RWPE1 (cell line): Measurements from ENCODE around the gene UQCC2.

ENCODE experiments used
- CTCF ChIA-PET: fragments of 350-600 bp; sonication (Branson Sonifier 250); formaldehyde crosslinking; extraction: SDS; loops from one replicate; lab custom pipeline; 2021; lab: Yijun Ruan, JAX
- POLR2A ChIA-PET: fragments of 400-600 bp; formaldehyde crosslinking; extraction: SDS; loops from one replicate; lab custom pipeline; 2020; ENCODE audit warnings: antibody characterized with exemption; ENCODE audit not compliant: low non-redundant PET; lab: Yijun Ruan, JAX
- DNase-seq: peaks from one replicate; pipeline ENCODE4 v3.0.0; 2012; ENCODE audit warnings: low spot score
- H3K27ac ChIP-seq: fragments of 450-650 bp; 2 replicates; pipeline ENCODE4 v1.5.1; 2017
- TF ChIP-seq, protein P1 (sequence below): fragments of 450-650 bp; conservative IDR thresholded peaks from 2 replicates; pipeline ENCODE4 v1.5.1; 2017; ENCODE audit warnings: low read depth, mild to moderate bottlenecking

UQCC2 gene

DNA sequence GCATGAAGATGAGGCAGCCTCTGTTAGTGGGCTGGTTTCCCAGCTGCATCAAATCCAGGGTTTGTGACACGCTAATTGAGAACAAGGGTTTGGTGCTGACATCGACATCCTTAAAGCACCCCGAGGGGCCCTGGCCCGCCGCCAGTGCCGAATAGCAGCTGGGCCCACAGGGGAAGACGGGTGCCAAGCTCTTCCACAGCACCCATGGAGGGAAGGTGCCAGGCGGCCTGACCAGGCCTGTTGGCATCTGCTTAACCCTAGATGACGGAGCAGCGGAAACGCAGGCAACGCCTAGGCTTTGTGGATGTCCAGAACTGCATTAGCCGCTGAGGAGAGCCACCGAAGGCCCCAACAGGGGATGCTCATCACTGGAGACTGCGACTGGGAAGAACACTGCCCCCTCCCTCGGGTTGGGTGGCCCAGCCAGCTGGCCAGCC is 16.0 kb downstream of the UQCC2 start:
- H3K27ac ChIP-seq = peak overlapping the region; percentile 96
- no peak for DNase-seq
- POLR2A ChIA-PET = no interaction called here
- CTCF ChIA-PET = interaction anchor here (0.7 to 1.4 kb wide), 2 partner anchors 106 to 294 kb away, joined by 3 to 7 read pairs; no protein-coding TSS in a partner anchor
- TF ChIP-seq, protein P1, sequence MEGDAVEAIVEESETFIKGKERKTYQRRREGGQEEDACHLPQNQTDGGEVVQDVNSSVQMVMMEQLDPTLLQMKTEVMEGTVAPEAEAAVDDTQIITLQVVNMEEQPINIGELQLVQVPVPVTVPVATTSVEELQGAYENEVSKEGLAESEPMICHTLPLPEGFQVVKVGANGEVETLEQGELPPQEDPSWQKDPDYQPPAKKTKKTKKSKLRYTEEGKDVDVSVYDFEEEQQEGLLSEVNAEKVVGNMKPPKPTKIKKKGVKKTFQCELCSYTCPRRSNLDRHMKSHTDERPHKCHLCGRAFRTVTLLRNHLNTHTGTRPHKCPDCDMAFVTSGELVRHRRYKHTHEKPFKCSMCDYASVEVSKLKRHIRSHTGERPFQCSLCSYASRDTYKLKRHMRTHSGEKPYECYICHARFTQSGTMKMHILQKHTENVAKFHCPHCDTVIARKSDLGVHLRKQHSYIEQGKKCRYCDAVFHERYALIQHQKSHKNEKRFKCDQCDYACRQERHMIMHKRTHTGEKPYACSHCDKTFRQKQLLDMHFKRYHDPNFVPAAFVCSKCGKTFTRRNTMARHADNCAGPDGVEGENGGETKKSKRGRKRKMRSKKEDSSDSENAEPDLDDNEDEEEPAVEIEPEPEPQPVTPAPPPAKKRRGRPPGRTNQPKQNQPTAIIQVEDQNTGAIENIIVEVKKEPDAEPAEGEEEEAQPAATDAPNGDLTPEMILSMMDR = no peak

DNA sequence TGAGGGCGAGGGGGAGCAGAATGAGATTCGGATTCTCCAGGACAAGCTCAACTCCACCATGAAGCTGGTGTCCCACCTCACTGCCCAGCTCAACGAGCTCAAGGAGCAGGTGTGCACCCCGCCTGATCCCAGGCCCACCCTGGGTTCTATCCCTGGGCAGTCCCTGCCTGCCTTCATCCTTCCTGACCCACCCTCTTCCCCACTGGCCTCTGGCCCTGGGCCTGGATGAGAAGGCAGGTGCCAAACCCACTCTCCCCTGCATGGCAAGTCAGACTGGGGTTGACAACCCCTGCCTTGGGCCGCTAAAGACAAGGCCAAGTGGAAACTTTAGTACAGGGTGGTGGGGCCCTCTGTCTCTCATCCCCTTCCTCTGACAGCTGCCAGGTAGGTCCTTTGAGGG is 16.5 kb downstream of the UQCC2 start:
- POLR2A ChIA-PET = no interaction called here
- DNase-seq = no peak
- H3K27ac ChIP-seq = peak overlapping the region; percentile 96
- CTCF ChIA-PET = interaction anchor here (0.5 to 1.4 kb wide), 3 partner anchors 72 to 294 kb away, joined by 3 to 7 read pairs (median 5); no protein-coding TSS in a partner anchor
- TF ChIP-seq, protein P1 = no peak

DNA sequence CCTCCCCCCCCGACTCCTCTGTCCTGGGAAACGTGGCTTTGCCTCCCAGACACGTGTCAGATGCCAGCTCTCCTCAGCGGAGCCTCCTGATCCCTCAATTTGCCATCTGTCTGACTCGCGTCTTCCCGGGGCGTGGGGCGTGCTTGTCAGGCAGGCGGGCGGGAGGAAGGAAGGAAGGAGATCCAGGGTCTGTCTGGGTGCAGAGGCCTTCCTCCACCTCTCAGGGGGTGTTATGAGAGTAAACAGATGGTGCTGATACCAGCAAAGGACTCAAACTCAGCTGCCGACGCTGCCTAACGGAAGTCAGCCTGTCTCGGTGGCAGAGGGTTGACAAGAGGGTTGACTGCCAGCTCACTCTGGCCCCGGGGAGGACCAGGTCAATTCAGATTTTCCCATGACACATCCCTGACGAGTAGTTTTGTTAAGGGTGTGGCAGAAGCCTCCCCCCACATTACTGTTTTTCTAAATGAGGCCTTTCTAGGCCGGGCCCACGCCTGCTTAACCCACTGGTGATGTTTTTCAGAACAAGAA is 17.0 kb downstream of the UQCC2 start:
- CTCF ChIA-PET = interaction anchor here (0.5 to 1.4 kb wide), 3 partner anchors 72 to 105 kb away, joined by 3 to 6 read pairs (median 5); no protein-coding TSS in a partner anchor
- H3K27ac ChIP-seq = peak overlapping the region; percentile 96
- POLR2A ChIA-PET = no interaction called here

DNA sequence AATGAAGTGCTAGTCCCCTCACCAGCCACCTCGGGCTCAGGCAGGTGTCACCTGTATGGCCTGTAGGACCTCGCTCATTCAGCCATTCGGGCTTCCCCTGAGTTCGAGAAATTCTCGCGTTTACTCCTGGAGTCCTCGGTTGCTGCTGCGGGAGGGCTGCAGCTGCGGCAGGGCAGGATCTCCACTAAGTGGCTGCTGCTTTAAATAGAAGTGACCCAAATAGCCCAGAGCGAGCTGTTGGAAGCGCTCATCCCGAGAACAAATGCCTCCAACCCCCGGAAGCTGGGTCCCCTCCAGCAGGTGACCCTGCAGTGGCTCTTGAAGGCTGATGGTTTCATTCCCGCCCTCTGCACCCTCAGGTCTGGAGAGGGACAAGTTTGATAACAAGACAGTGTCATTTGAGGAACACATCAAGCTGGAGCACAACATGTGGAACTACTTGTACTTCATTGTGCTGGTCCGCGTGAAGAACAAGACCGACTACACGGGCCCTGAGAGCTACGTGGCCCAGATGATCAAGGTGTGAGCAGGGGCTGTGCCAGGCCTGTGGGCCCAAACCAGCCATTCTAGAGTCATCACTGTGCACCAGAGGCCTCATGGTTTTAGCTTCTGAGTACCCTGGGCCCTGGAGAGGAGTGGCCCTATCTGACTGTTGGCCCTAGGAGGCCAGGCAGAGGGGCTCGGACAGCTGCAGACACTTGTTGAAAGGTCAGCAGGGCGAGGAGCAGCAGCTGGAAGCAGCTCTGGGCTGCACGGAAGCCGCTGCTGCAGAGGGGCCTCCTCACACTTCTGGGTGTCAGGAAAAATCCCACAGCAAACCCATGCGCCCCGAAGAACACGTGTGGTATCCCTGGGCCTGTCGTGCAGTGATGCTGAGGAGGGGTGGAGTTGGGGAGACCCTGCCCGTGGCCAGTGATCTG is 18.1 kb downstream of the UQCC2 start:
- peak overlapping the region; percentile 96 for H3K27ac ChIP-seq
- POLR2A ChIA-PET = no interaction called here
- CTCF ChIA-PET = interaction anchor here (0.6 kb wide), 1 partner anchor 268 kb away, joined by 3 read pairs; no protein-coding TSS in a partner anchor
- no peak for DNase-seq
- TF ChIP-seq, protein P1 = no peak

More for the DNA sequence above, 17.0 kb downstream of the UQCC2 start:
- DNase-seq = peak; percentile 75
- TF ChIP-seq, protein P1 = no peak

DNA sequence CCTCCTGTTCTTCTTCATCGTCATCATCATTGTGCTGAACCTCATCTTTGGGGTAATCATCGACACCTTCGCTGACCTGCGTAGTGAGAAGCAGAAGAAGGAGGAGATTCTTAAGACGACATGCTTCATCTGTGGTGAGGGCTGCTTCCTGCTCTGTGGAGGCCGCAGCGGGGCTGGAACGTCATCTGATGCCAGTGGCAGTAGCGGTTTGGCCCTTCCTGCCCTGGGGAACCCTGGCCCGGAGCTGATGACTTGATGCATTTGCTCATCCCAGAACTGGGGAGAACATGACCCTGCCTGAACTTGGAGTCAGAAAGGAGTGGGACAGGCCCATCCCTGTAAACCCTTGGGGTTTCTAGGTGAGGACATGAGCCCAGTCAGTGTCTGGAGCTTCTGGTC is 18.7 kb downstream of the UQCC2 start:
- ChIA-PET POLR2A (no interaction called here), CTCF (interaction anchor here (0.6 kb wide), 1 partner anchor 267 kb away, joined by 3 read pairs; no protein-coding TSS in a partner anchor)
- DNase-seq = no peak
- TF ChIP-seq, protein P1 = no peak
- H3K27ac ChIP-seq = peak overlapping the region; percentile 96

DNA sequence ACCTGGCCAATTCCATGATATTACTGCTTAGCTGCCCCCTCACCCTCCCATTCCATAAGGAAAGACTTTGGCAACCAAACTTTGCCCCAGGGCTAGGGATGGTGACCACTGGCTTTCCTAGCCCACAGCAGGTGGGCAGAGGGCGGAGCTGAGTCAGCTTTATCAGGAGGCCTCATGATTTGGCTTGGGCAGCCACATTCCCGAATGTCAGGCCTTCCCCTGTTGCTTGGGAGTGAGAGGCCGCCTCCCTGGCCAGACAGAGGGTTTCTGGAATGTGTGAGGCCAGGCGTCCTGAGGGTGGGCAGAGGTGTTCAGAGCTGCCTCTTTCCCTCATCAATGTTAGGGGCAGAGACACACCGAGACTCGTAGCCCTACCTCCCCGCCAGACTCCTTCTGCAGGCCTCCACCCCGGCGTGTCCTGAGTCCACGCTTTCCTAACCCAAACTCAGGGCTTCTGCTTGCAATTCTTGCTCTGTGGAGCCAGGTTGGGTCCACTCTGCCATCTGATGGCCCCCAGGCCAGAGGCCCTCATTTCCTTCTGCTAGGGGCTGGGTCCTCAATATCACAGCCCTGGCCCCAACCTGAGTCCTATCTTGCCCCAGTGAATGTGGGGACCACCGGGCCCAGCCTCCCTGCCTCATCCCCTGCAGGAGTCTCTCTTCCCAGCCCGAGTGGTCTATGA is 19.3 kb downstream of the UQCC2 start:
- DNase-seq = no peak
- H3K27ac ChIP-seq = peak overlapping the region; percentile 96
- CTCF ChIA-PET = no interaction called here
- POLR2A ChIA-PET = no interaction called here
- TF ChIP-seq, protein P1 = no peak
